IMR-90 (cell line): ENCODE data around the gene B3GALT6. TPM values are rescaled to one million over a fixed set of nuclear protein-coding genes. Genes with fewer than 3 reads are reported as not detected.
A peak's percentile ranks its signal among the peaks of the same experiment; 100 is the strongest.

Source experiments
- ATAC-seq: fragments of 200-7000 bp; cut with Tn5 transposase; 2 replicates; pipeline ENCODE4 v1.9.1; 2020; ENCODE audit warnings: low read depth, mild to moderate bottlenecking, moderate library complexity
- BruUV-seq: library from RNA; stranded (reverse); fragments of 400-500 nt; replicated peaks from 2 replicates; lab custom pipeline; 2021; lab: Mats Ljungman, UMichigan
- CTCF ChIA-PET: fragments of 300-600 bp; formaldehyde crosslinking; extraction: SDS; loops from one replicate; lab custom pipeline; 2021; ENCODE audit warnings: antibody characterized with exemption; lab: Yijun Ruan, JAX
- POLR2A ChIA-PET: fragments of 300-600 bp; sonication (Branson Sonifier 250); formaldehyde crosslinking; loops from one replicate; lab custom pipeline; 2022; ENCODE audit warnings: antibody characterized with exemption; ENCODE audit not compliant: unreplicated experiment; lab: Charles Lee
- DNase-seq: peaks from one replicate; pipeline ENCODE4 v3.0.0; 2013
- H2AFZ ChIP-seq: replicated peaks from 2 replicates; pipeline ENCODE3; 2013; ENCODE audit warnings: low read length, mild to moderate bottlenecking; ENCODE audit not compliant: poor library complexity
- H2AK5ac ChIP-seq: 2 replicates; pipeline ENCODE4 v1.6.1; 2013; ENCODE audit warnings: low read depth, low read length, inconsistent platforms
- H2AK9ac ChIP-seq: replicated peaks from 2 replicates; pipeline ENCODE3; 2013; ENCODE audit warnings: mild to moderate bottlenecking, low read depth, low read length, moderate library complexity; ENCODE audit not compliant: poor library complexity
- H2BK120ac ChIP-seq: 2 replicates; pipeline ENCODE4 v1.6.1; 2013; ENCODE audit warnings: low read depth, low read length, inconsistent platforms
- H2BK15ac ChIP-seq: 3 replicates; pipeline ENCODE4 v1.6.1; 2013; ENCODE audit warnings: low read depth, low read length, inconsistent platforms
- H2BK20ac ChIP-seq: 2 replicates; pipeline ENCODE4 v1.6.1; 2013; ENCODE audit warnings: low read depth, mild to moderate bottlenecking, inconsistent platforms, low read length, moderate library complexity
- H2BK5ac ChIP-seq: 2 replicates; pipeline ENCODE4 v1.6.1; 2013; ENCODE audit warnings: mild to moderate bottlenecking, low read depth, low read length, inconsistent platforms; ENCODE audit not compliant: poor library complexity, severe bottlenecking
- H3K14ac ChIP-seq: replicated peaks from 2 replicates; pipeline ENCODE4 v1.6.1; 2013; ENCODE audit warnings: low read depth, low read length, inconsistent platforms
- H3K18ac ChIP-seq: 2 replicates; pipeline ENCODE4 v1.6.1; 2013; ENCODE audit warnings: low read depth, low read length, control low read depth
- H3K23ac ChIP-seq: 2 replicates; pipeline ENCODE4 v1.6.1; 2013; ENCODE audit warnings: low read depth, low read length, inconsistent platforms
- H3K27ac ChIP-seq: 2 replicates; pipeline ENCODE4 v1.5.1; 2013; ENCODE audit warnings: mild to moderate bottlenecking, control low read depth, low read length; ENCODE audit not compliant: insufficient read depth
- H3K27me3 ChIP-seq: 2 replicates; pipeline ENCODE4 v1.6.1; 2013; ENCODE audit warnings: low read length; ENCODE audit not compliant: control insufficient read depth, insufficient read depth
- H3K36me3 ChIP-seq: 2 replicates; pipeline ENCODE4 v1.6.1; 2013; ENCODE audit warnings: low read length, mixed read lengths; ENCODE audit not compliant: control insufficient read depth, insufficient read depth
- H3K4ac ChIP-seq: 2 replicates; pipeline ENCODE4 v1.6.1; 2013; ENCODE audit warnings: low read depth, low read length, inconsistent platforms
- H3K4me1 ChIP-seq: 2 replicates; pipeline ENCODE4 v1.6.1; 2013; ENCODE audit warnings: low read length, mixed read lengths; ENCODE audit not compliant: control insufficient read depth, insufficient read depth
- H3K4me2 ChIP-seq: 2 replicates; pipeline ENCODE4 v1.6.1; 2013; ENCODE audit warnings: low read depth, mild to moderate bottlenecking, control low read depth, low read length, moderate library complexity
- H3K4me3 ChIP-seq: 2 replicates; pipeline ENCODE4 v1.5.1; 2013; ENCODE audit warnings: low read depth, mild to moderate bottlenecking, control low read depth, low read length, moderate library complexity; ENCODE audit not compliant: insufficient read depth
- H3K56ac ChIP-seq: 2 replicates; pipeline ENCODE4 v1.6.1; 2013; ENCODE audit warnings: low read length, inconsistent platforms; ENCODE audit not compliant: insufficient read depth; ENCODE audit errors: extremely low read depth
- H3K79me1 ChIP-seq, 2 experiments: 2 replicates each; pipeline ENCODE4 v1.6.1; 2013; ENCODE audit warnings: low read length in 2 of 2, inconsistent platforms in 1 of 2, low read depth in 1 of 2
- H3K9ac ChIP-seq: 2 replicates; pipeline ENCODE4 v1.6.1; 2013; ENCODE audit warnings: low read depth, low read length, control low read depth
- H3K9me1 ChIP-seq: 2 replicates; pipeline ENCODE4 v1.6.1; 2013; ENCODE audit warnings: low read length, inconsistent platforms; ENCODE audit not compliant: insufficient read depth
- H3K9me3 ChIP-seq: 2 replicates; pipeline ENCODE4 v1.6.1; 2013; ENCODE audit warnings: low read length; ENCODE audit not compliant: control insufficient read depth, insufficient read depth
- H4K20me1 ChIP-seq: 2 replicates; pipeline ENCODE4 v1.6.1; 2013; ENCODE audit warnings: low read length, inconsistent platforms; ENCODE audit not compliant: insufficient read depth
- H4K5ac ChIP-seq: 2 replicates; pipeline ENCODE4 v1.6.1; 2013; ENCODE audit warnings: mild to moderate bottlenecking, low read depth, low read length, control low read depth
- H4K8ac ChIP-seq, 2 experiments: 2 replicates each; pipeline ENCODE4 v1.6.1; 2013; ENCODE audit warnings: low read depth in 2 of 2, low read length in 2 of 2, control low read depth in 1 of 2, inconsistent platforms in 1 of 2
- H4K91ac ChIP-seq: 2 replicates; pipeline ENCODE4 v1.6.1; 2013; ENCODE audit warnings: low read depth, low read length, inconsistent platforms; ENCODE audit not compliant: insufficient read depth
- BHLHE40 ChIP-seq: fragments of 150-350 bp; IDR thresholded peaks from 2 replicates; pipeline ENCODE4 v1.6.1; 2016; ENCODE audit warnings: mild to moderate bottlenecking, low read depth, low read length
- CEBPB ChIP-seq: IDR thresholded peaks from 2 replicates; pipeline ENCODE4 v1.6.1; 2012; ENCODE audit warnings: low read depth, low read length, improper control_type of control experiment
- MAFK ChIP-seq: IDR thresholded peaks from 2 replicates; pipeline ENCODE4 v1.6.1; 2012; ENCODE audit warnings: low read depth, low read length, improper control_type of control experiment
- MAZ ChIP-seq: IDR thresholded peaks from 2 replicates; pipeline ENCODE4 v1.6.1; 2012; ENCODE audit warnings: low read depth, mild to moderate bottlenecking, low read length, improper control_type of control experiment, moderate library complexity, borderline replicate concordance
- MXI1 ChIP-seq: IDR thresholded peaks from 2 replicates; pipeline ENCODE4 v1.6.1; 2012; ENCODE audit warnings: low read depth, mild to moderate bottlenecking, low read length, moderate library complexity, borderline replicate concordance
- POLR2A ChIP-seq: IDR thresholded peaks from 2 replicates; pipeline ENCODE4 v1.6.1; 2012; ENCODE audit warnings: mild to moderate bottlenecking, low read depth, low read length
- SMC3 ChIP-seq: fragments of 150-350 bp; IDR thresholded peaks from 2 replicates; pipeline ENCODE4 v1.6.1; 2016; ENCODE audit warnings: low read depth, mild to moderate bottlenecking, antibody characterized with exemption, low read length, moderate library complexity
- WGBS, 2 experiments: methylation state at CpG; one replicate each; pipeline versions ENCODE4 v1.1.5 to v1.1.7; 2013; ENCODE audit warnings: missing lambda C conversion rate in 2 of 2; ENCODE audit not compliant: insufficient read length in 1 of 2; ENCODE audit errors: extremely low coverage in 2 of 2; 5-methylcytosine and 5-hydroxymethylcytosine counted together
- dilution Hi-C: fragments of 300-500 bp; cut with HindIII; formaldehyde crosslinking; loops from one replicate; pipeline ENCODE4 v1.14.3; 2018; ENCODE audit warnings: low sequenced_read_pairs; ENCODE audit not compliant: unreplicated experiment
- in situ Hi-C: fragments of 300-500 bp; cut with MboI; formaldehyde crosslinking; loops from 3 replicates; pipeline ENCODE4 v1.14.3; 2019; ENCODE audit warnings: low sequenced_read_pairs, inconsistent platforms, mixed read lengths
- intact Hi-C: fragments of 100-400 bp; cut with micrococcal nuclease; formaldehyde crosslinking; loops from 2 replicates; pipeline ENCODE4 v1.10.0; 2022
- polyA plus RNA-seq, 3 experiments: library from polyadenylated mRNA; depleted of rRNA; stranded (reverse); fragments of >200 nt; gene quantifications; 2 replicates each; pipeline ENCODE4 v1.2.3, GENCODE V29; 2012; ENCODE audit warnings: low replicate concordance in 1 of 3
- total RNA-seq: library from RNA; depleted of rRNA; stranded (reverse); fragments of >200 nt; gene quantifications from 2 replicates; pipeline ENCODE4 v1.2.3, GENCODE V29; 2012
- TF ChIP-seq, protein P1 (sequence below): fragments of 150-350 bp; IDR thresholded peaks from 2 replicates; pipeline ENCODE4 v1.6.1; 2016; ENCODE audit warnings: low read depth, mild to moderate bottlenecking, low read length, moderate library complexity, borderline replicate concordance

The B3GALT6 gene
- total and polyA plus RNA-seq, 2 of the 4 experiments (the other 2 are of a cell fraction) = 12.2 to 23.0 TPM

DNA sequence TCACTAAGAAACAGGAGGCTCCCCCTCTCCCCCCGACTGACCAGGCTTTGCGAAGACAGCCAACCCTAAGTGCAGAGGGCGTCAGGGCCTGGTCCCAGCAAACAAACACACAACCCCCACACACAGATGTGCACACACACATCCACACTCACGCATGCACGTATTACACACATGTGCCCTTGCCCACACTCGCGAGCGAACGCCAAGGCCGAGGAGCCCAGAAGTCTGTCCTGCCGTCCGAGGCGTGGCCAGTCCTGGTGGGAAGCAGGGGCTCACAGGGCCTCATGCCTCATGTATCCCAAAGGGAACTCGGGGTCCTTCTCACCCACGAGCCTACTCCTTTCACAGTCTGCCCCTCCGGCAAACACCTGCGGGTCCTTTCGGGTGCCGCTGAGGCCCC, 2.3 kb upstream of the B3GALT6 start:
- Histone ChIP-seq H3K23ac (0 out of 2 replicates have a peak overlapping the region, but pooled peaks have one; percentile 4), H3K9ac (no peak overlapping the region), H3K27ac (no peak overlapping the region), H2BK20ac (no peak overlapping the region), H3K79me1 (peaks cover 14 to 74% of the 10 kb centered on the region in 2 experiments; a peak in 3 of 4 replicates), H3K18ac (no peak overlapping the region), H2AK5ac (peak overlapping the region; percentile 11; the same call in 1 of the 2 replicates), H2BK5ac (no peak overlapping the region), H3K27me3 (no peaks in the 10 kb centered on the region), H4K91ac (no peak overlapping the region), H3K4me3 (no peak overlapping the region), H2BK120ac (no peak overlapping the region), H2AFZ (no peak overlapping the region), H3K36me3 (peaks cover 40% of the 10 kb centered on the region), H4K20me1 (peaks cover 47% of the 10 kb centered on the region), H3K4me2 (no peak overlapping the region; the same call in 1 of the 2 replicates), H2BK15ac (no peak overlapping the region), H2AK9ac (no peak overlapping the region), H4K8ac (no peak overlapping the region), H4K5ac (no peak overlapping the region), H3K56ac (no peak overlapping the region), H3K9me3 (peaks cover 3% of the 10 kb centered on the region), H3K14ac (no peak overlapping the region), H3K4ac (peak overlapping the region; percentile 33; the same call in 1 of the 2 replicates), H3K4me1 (peaks cover 13% of the 10 kb centered on the region; the same call in 1 of the 2 replicates), H3K9me1 (peaks cover 10% of the 10 kb centered on the region)
- CTCF ChIA-PET = interaction anchor here (0.8 kb wide), 1 partner anchor 107 kb away, joined by 3 read pairs; no protein-coding TSS in a partner anchor
- WGBS, 2 experiments = 98% methylated on average over 12 of the region's 19 CpGs; no CpG with 5 or more reads in 1 of the 2 experiments
- ATAC-seq = no peak
- POLR2A ChIA-PET = no interaction called here
- in situ Hi-C loops (no loop called here), intact Hi-C loops (loop anchor here (1.0 to 5.0 kb wide), 2 partner anchors 107 to 247 kb away; partner anchors contain the start of gene PERM1), dilution Hi-C loops (no loop called here)
- no peak for DNase-seq
- BruUV-seq = no TSS peak
- no peak for TF ChIP-seq MXI1
- TF ChIP-seq, protein P1, sequence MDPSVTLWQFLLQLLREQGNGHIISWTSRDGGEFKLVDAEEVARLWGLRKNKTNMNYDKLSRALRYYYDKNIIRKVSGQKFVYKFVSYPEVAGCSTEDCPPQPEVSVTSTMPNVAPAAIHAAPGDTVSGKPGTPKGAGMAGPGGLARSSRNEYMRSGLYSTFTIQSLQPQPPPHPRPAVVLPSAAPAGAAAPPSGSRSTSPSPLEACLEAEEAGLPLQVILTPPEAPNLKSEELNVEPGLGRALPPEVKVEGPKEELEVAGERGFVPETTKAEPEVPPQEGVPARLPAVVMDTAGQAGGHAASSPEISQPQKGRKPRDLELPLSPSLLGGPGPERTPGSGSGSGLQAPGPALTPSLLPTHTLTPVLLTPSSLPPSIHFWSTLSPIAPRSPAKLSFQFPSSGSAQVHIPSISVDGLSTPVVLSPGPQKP = no peak
- no peak for TF ChIP-seq BHLHE40
- no peak for TF ChIP-seq MAFK
- TF ChIP-seq MAZ = no peak
- no peak for TF ChIP-seq SMC3
- no peak for TF ChIP-seq CEBPB
- TF ChIP-seq POLR2A = no peak
